Measurements from ENCODE around the gene ITGB1.

Gene ITGB1

DNA sequence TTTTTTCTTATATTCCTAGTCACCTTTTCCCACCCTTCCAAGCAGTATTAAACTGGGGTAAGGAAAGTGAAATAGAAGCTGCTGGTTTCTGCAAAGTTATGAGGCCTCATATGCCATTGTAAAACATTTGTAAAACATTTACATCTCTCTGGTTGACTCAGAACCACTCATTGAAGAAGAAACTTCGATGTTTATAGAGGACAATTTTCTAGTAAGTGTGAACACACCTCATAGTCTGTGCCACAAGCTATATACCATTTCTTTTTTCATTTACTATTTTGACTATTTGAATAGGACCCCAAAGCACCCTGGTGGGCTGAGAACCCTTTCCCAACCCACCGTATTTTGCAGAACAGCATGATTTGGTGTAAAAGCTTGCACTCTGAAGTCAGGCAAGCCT is 12.9 kb upstream of the ITGB1 start:
- FAIRE-seq, result no peak
- TF ChIP-seq PAX5 (IDR thresholded peaks at IDR 0.05; ENCODE audit: insufficient read depth, low read length, severe bottlenecking) (no peak), TAF1 (IDR thresholded peaks at IDR 0.05; ENCODE audit: low read depth, low read length) (no peak), POLR2AphosphoS5 (IDR thresholded peaks at IDR 0.05; ENCODE audit: low read depth, low read length) (no peak)
- DNase-seq (ENCODE audit: insufficient read length, low spot score), result no peak

DNA sequence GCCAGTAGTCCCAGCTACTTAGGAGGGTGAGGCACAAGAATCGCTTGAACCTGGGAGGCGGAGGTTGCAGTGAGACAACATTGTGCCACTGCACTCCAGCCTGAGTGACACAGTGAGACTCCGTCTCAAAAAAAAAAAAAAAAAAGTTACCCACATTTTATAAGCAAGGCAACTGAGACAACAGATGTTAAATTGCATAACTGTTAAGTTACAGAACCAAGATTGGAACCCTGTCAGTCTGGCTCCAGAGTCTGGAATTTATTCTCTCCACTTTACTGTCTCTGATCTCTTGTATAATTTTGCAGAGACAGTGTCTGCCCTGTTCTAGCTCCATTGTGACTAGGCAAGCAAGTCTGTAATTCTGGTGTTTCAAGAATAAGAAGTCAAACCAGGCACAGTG is 6.2 kb upstream of the ITGB1 start:
- TF ChIP-seq PAX5 (IDR thresholded peaks at IDR 0.05; ENCODE audit: insufficient read depth, low read length, severe bottlenecking), result no peak
- TF ChIP-seq TAF1 (IDR thresholded peaks at IDR 0.05; ENCODE audit: low read depth, low read length), result no peak
- no peak for TF ChIP-seq POU2F2 (IDR thresholded peaks at IDR 0.05; ENCODE audit: low read depth, low read length)
- no peak for TF ChIP-seq SPI1 (IDR thresholded peaks at IDR 0.05; ENCODE audit: low read depth, low read length)
- TF ChIP-seq POLR2AphosphoS5 (IDR thresholded peaks at IDR 0.05; ENCODE audit: low read depth, low read length), result no peak
- no peak for FAIRE-seq
- no peak for DNase-seq (ENCODE audit: insufficient read length, low spot score)

DNA sequence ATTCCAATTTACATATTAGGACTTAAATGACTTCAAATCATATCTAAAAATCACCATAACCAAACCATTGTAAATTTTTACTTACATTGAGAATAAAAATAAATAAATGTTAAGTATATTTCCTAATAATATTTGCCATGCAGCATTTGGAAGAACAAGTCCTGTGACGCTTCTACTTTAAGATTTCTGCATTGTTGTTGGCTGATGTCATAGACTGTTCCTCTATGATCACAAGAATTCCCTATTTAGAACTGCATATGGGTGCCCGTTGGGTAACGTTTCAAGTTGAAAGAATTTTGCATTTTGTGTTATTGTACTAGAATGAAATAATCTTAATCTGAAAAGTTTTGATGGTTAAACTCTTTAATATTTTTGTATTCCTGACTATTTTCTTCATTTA is 5.1 kb upstream of the ITGB1 start:
- DNase-seq (ENCODE audit: insufficient read length, low spot score) (no peak), FAIRE-seq (no peak)
- no peak for TF ChIP-seq POU2F2 (IDR thresholded peaks at IDR 0.05; ENCODE audit: low read depth, low read length)
- TF ChIP-seq SPI1 (IDR thresholded peaks at IDR 0.05; ENCODE audit: low read depth, low read length), result no peak
- TF ChIP-seq POLR2A (IDR thresholded peaks at IDR 0.05; ENCODE audit: low read depth, low read length), result no peak
- no peak for TF ChIP-seq POLR2AphosphoS5 (IDR thresholded peaks at IDR 0.05; ENCODE audit: low read depth, low read length)
- no peak for TF ChIP-seq PAX5 (IDR thresholded peaks at IDR 0.05; ENCODE audit: insufficient read depth, low read length, severe bottlenecking)
- no peak for TF ChIP-seq TAF1 (IDR thresholded peaks at IDR 0.05; ENCODE audit: low read depth, low read length)

DNA sequence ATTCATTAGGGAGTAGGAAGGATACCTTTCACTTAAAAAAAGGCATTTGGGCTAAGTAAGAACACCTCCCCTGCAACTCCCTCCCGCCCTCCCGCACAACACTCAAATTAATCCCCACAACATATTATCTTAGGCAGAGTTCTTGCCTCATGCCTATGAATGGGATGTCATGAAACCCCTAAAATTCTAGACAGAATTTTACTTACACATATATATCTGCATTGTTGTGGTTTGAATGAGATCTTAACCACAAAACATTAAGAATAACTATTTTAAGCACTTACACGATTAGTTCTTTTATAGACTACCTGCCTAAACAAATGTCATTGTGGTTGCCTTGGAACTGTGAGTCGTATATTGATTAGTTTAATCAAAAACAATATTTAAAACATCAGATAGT is 4.5 kb upstream of the ITGB1 start:
- FAIRE-seq, result no peak
- DNase-seq (ENCODE audit: insufficient read length, low spot score), result no peak
- TF ChIP-seq POLR2AphosphoS5 (IDR thresholded peaks at IDR 0.05; ENCODE audit: low read depth, low read length), result no peak

DNA sequence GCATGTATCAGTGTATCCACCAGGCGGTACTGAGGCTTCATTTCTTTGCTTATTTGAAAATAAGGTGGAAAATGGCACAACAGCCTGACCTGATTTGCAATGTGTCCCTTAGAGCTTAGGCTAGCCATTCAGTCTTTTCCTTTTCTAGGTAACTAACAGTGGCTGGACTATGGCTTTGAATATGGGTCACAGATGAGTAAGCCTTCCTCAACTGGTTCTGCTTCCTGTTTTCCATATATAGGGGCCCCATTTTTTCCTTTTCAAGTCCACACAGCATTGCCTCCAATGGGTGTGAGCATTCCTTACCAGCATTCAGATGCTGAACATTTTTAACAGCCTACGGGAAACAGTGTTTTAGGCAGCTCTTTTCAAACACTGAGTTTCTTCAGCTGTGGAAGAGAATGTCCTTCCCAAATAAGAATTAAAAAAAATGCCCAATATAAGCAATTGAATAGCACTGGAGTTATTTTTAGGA is 3.9 kb upstream of the ITGB1 start:
- no peak for DNase-seq (ENCODE audit: insufficient read length, low spot score)
- TF ChIP-seq POLR2A (IDR thresholded peaks at IDR 0.05; ENCODE audit: low read depth, low read length), result no peak
- TF ChIP-seq TAF1 (IDR thresholded peaks at IDR 0.05; ENCODE audit: low read depth, low read length), result no peak
- TF ChIP-seq POU2F2 (IDR thresholded peaks at IDR 0.05; ENCODE audit: low read depth, low read length), result no peak
- TF ChIP-seq SPI1 (IDR thresholded peaks at IDR 0.05; ENCODE audit: low read depth, low read length), result no peak
- TF ChIP-seq PAX5 (IDR thresholded peaks at IDR 0.05; ENCODE audit: insufficient read depth, low read length, severe bottlenecking), result no peak
- TF ChIP-seq POLR2AphosphoS5 (IDR thresholded peaks at IDR 0.05; ENCODE audit: low read depth, low read length), result no peak
- FAIRE-seq, result no peak

DNA sequence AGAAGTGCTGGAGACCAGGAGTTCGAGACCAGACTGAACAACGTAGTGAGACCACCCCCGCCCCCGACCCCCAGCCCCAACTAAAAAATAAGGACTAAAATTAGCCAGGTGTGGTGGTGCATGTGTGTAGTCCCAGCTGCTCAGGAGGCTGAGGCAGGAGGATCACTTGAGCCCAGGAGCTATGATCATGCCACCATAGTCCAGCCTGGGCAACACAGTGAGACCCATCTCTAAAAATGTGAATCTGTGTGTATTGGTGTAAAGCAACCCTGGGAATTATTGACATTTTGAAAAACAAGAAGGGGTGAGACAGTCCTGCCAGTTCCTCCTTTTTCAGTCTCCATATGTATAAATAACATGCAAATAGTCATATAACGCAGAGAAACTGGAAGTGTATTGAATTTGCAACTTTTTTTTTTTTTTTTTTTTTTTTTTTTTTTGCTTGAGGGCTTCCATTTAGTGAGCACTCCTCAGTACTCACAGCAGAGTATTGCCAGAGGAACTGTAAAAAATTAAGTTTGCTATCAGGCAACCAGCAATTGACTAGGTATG is 3.4 kb upstream of the ITGB1 start:
- FAIRE-seq (no peak), DNase-seq (ENCODE audit: insufficient read length, low spot score) (no peak)
- TF ChIP-seq SPI1 (IDR thresholded peaks at IDR 0.05; ENCODE audit: low read depth, low read length), result peak; percentile 83
- TF ChIP-seq PAX5 (IDR thresholded peaks at IDR 0.05; ENCODE audit: insufficient read depth, low read length, severe bottlenecking), result no peak

DNA sequence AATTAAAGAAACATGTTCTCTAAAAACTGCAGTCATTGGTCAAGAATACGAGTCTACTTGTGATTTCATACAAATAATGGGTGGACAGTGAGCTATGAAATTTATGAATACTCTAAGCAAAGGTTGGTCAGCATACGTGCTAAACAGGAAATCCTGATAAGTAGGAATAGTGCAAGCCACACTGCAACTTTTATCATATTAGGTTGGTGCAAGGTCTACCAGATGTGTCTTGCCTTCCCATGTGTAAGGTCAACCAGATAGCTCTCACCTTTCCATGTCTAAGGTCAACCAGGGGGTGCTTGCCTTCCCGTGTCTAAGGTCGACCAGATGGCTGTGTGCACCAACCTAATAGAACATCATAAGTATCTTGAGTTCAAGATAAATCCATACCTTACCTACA is 2.0 kb upstream of the ITGB1 start:
- no peak for TF ChIP-seq SPI1 (IDR thresholded peaks at IDR 0.05; ENCODE audit: low read depth, low read length)
- TF ChIP-seq TAF1 (IDR thresholded peaks at IDR 0.05; ENCODE audit: low read depth, low read length), result no peak
- TF ChIP-seq POU2F2 (IDR thresholded peaks at IDR 0.05; ENCODE audit: low read depth, low read length), result no peak
- TF ChIP-seq POLR2A (IDR thresholded peaks at IDR 0.05; ENCODE audit: low read depth, low read length), result no peak
- TF ChIP-seq PAX5 (IDR thresholded peaks at IDR 0.05; ENCODE audit: insufficient read depth, low read length, severe bottlenecking), result no peak
- TF ChIP-seq POLR2AphosphoS5 (IDR thresholded peaks at IDR 0.05; ENCODE audit: low read depth, low read length), result no peak
- FAIRE-seq (no peak), DNase-seq (ENCODE audit: insufficient read length, low spot score) (no peak)

DNA sequence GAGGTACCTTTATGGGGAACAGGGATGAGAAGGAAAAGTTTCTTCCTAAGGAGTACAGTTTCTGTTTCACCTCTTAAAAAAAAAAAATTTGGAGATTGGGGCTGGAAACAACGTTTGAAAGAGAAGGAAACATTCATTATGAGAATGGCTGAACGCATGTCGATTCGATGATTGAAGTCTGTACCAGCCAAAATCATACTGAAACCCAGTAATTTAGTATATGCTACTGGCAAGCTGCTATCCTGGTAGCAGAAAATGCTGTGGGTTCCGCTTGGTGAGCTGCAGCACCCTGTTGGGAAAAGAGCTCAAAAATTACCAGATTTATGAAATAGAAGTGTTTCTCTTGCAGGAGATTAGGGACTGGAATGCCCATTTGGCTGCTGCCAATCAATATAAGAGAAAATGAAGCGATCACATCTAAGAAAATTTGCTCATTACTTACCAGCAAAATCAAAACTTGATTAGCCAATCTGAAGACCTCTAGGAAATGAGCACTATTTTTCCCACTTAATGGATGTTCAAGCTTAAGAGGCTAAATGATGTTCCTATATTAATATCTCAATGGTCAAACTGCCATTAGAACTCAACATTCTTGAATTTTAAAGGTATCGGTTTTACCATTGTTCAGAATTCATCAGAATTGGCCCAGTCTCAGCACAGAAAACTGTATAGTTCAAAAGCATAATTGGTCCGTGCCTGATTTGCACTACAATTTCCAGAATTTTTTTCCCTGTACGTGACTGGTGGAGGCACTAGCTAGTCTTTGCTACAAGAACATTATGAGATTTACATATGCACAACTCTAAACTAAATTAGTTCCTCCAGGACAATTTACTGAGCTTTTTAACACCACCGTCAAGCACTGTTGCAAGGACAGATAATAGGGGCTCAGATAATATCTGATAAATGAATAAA is 1.2 kb upstream of the ITGB1 start:
- TF ChIP-seq PAX5 (IDR thresholded peaks at IDR 0.05; ENCODE audit: insufficient read depth, low read length, severe bottlenecking) (peak; percentile 98), POU2F2 (IDR thresholded peaks at IDR 0.05; ENCODE audit: low read depth, low read length) (peak; percentile 55; the same call in 1 of the 2 replicates), POLR2AphosphoS5 (IDR thresholded peaks at IDR 0.05; ENCODE audit: low read depth, low read length) (no peak)
- FAIRE-seq (peak; percentile 28), DNase-seq (ENCODE audit: insufficient read length, low spot score) (no peak)

DNA sequence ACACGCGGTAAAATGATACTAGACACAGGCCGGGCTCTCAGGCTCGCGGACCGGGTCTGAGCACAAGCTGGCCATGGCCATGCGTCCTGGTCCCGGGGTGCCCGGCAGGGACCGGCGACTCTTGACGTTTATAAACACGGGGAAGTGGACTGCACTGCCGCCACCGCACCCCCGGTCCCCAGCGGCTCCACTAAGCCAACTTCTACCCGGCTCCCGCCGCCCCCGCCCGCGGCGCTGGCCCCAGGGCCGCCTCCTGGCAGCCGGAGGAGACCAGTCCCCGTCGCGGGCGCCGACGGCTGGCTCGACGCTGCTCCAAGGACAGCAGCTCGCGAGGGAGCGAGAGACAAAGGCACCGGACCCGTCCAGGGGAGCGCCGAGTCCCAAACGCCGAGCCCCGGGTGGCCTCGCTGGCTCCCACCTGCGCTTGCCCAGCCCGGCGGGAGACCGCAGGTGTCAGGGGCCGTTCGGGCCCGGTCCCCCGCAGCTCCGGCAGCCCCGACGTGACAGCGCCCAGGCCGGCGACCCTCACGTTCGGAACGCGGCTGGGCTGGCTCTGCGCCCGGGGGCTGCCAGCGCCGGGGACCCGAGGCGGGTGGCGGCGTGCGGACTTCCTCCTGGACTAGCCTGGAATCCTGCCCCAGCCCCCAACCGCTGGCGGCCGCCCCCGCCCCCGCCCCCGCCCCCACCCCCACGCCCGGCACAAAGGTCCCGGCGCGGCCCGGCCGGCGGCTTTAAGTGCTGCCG is 517 bp downstream of the ITGB1 start:
- no peak for FAIRE-seq
- no peak for DNase-seq (ENCODE audit: insufficient read length, low spot score)
- TF ChIP-seq POU2F2 (IDR thresholded peaks at IDR 0.05; ENCODE audit: low read depth, low read length) (no peak), PAX5 (IDR thresholded peaks at IDR 0.05; ENCODE audit: insufficient read depth, low read length, severe bottlenecking) (no peak), POLR2A (IDR thresholded peaks at IDR 0.05; ENCODE audit: low read depth, low read length) (no peak), TAF1 (IDR thresholded peaks at IDR 0.05; ENCODE audit: low read depth, low read length) (no peak), POLR2AphosphoS5 (IDR thresholded peaks at IDR 0.05; ENCODE audit: low read depth, low read length) (no peak), SPI1 (IDR thresholded peaks at IDR 0.05; ENCODE audit: low read depth, low read length) (no peak)
